Neural cell (in vitro differentiated cells): ENCODE measurements around the gene RAD9A. TPM values are rescaled to one million over a fixed set of nuclear protein-coding genes. Genes with fewer than 3 reads are reported as not detected.

ENCODE experiments used
- H2AFZ ChIP-seq: fragments of 200-600, 300-800 bp; sonication (generic), shearing (Covaris generic); 2 replicates; pipeline ENCODE4 v1.6.0; 2014; ENCODE audit warnings: low read depth, mild to moderate bottlenecking, antibody characterized with exemption, low read length, moderate library complexity
- H3F3A ChIP-seq: fragments of 200-600 bp; shearing (Covaris generic); 2 replicates; pipeline ENCODE4 v1.6.1; 2016; ENCODE audit warnings: mild to moderate bottlenecking, moderate library complexity, mixed read lengths, antibody characterized with exemption, low read length; ENCODE audit not compliant: insufficient read depth, poor library complexity, severe bottlenecking
- H3K27ac ChIP-seq: fragments of 200-600, 300-800 bp; sonication (generic), shearing (Covaris generic); 2 replicates; pipeline ENCODE4 v1.5.1; 2014; ENCODE audit warnings: mild to moderate bottlenecking, low read length, moderate library complexity
- H3K27me3 ChIP-seq: fragments of 300-800, 200-600 bp; sonication (generic), shearing (Covaris generic); 2 replicates; pipeline ENCODE4 v1.6.0; 2014; ENCODE audit warnings: mild to moderate bottlenecking, low read depth, low read length, moderate library complexity; ENCODE audit not compliant: insufficient read depth
- H3K36me3 ChIP-seq: fragments of 300-800, 200-600 bp; sonication (generic), shearing (Covaris generic); 2 replicates; pipeline ENCODE4 v1.5.1; 2014; ENCODE audit warnings: mild to moderate bottlenecking, antibody characterized with exemption, low read length, moderate library complexity; ENCODE audit not compliant: insufficient read depth
- H3K4me2 ChIP-seq: fragments of 300-800, 200-600 bp; sonication (generic), shearing (Covaris generic); 2 replicates; pipeline ENCODE4 v1.6.0; 2014; ENCODE audit warnings: mild to moderate bottlenecking, low read length
- H3K4me3 ChIP-seq: fragments of 300-800, 200-600 bp; sonication (generic), shearing (Covaris generic); 2 replicates; pipeline ENCODE4 v1.5.1; 2014; ENCODE audit warnings: mild to moderate bottlenecking, low read length, moderate library complexity
- H3K79me2 ChIP-seq: fragments of 200-600 bp; shearing (Covaris generic); replicated peaks from 2 replicates; pipeline ENCODE4 v1.6.0; 2014; ENCODE audit warnings: mild to moderate bottlenecking, low read length, moderate library complexity; ENCODE audit not compliant: insufficient read depth
- H3K9ac ChIP-seq: fragments of 300-800, 200-600 bp; sonication (generic), shearing (Covaris generic); 2 replicates; pipeline ENCODE4 v1.6.1; 2016; ENCODE audit warnings: mild to moderate bottlenecking, low read length, mixed read lengths
- H3K9me2 ChIP-seq: fragments of 200-600 bp; shearing (Covaris generic); 2 replicates; pipeline ENCODE4 v1.6.1; 2016; ENCODE audit warnings: mild to moderate bottlenecking, low read length, mixed read lengths; ENCODE audit not compliant: insufficient read depth
- H3K9me3 ChIP-seq: fragments of 200-600, 300-800 bp; sonication (generic), shearing (Covaris generic); 2 replicates; pipeline ENCODE4 v1.6.1; 2016; ENCODE audit warnings: mild to moderate bottlenecking, mixed run types, low read length, moderate library complexity, mixed read lengths
- H4K20me1 ChIP-seq: fragments of 200-600 bp; shearing (Covaris generic); 2 replicates; pipeline ENCODE4 v1.6.1; 2016; ENCODE audit warnings: mild to moderate bottlenecking, mixed run types; ENCODE audit not compliant: insufficient read depth
- CTCF ChIP-seq: fragments of 450-650 bp; IDR thresholded peaks from 2 replicates; pipeline ENCODE4 v1.5.1; 2014; ENCODE audit warnings: antibody characterized with exemption, mild to moderate bottlenecking, moderate library complexity; ENCODE audit not compliant: poor library complexity, severe bottlenecking
- EP300 ChIP-seq: fragments of 450-650 bp; conservative IDR thresholded peaks from 2 replicates; pipeline ENCODE4 v1.6.1; 2014; ENCODE audit warnings: antibody characterized with exemption, mild to moderate bottlenecking, moderate library complexity; ENCODE audit not compliant: poor library complexity, severe bottlenecking
- EZH2 ChIP-seq: fragments of 200-600, 300-800 bp; shearing (Covaris generic), sonication (generic); IDR thresholded peaks from 2 replicates; pipeline ENCODE4 v1.6.1; 2014; ENCODE audit warnings: antibody characterized with exemption, low read length, borderline replicate concordance, mild to moderate bottlenecking; ENCODE audit not compliant: insufficient read depth, poor library complexity, severe bottlenecking
- MXI1 ChIP-seq: fragments of 450-650 bp; conservative IDR thresholded peaks from 2 replicates; pipeline ENCODE4 v1.6.1; 2014; ENCODE audit warnings: antibody characterized with exemption, mild to moderate bottlenecking; ENCODE audit not compliant: poor library complexity, severe bottlenecking
- POLR2AphosphoS5 ChIP-seq: IDR thresholded peaks from 2 replicates; pipeline ENCODE4 v1.6.1; 2012
- RAD21 ChIP-seq: fragments of 450-650 bp; conservative IDR thresholded peaks from 2 replicates; pipeline ENCODE4 v1.6.1; 2014; ENCODE audit warnings: antibody characterized with exemption, mild to moderate bottlenecking, moderate library complexity
- SMC3 ChIP-seq: fragments of 450-650 bp; conservative IDR thresholded peaks from 2 replicates; pipeline ENCODE4 v1.6.1; 2014; ENCODE audit warnings: antibody characterized with exemption, mild to moderate bottlenecking, moderate library complexity; ENCODE audit not compliant: poor library complexity
- TAF1 ChIP-seq: IDR thresholded peaks from 2 replicates; pipeline ENCODE4 v1.6.1; 2012; ENCODE audit warnings: low read depth
- polyA plus RNA-seq: library from polyadenylated mRNA; depleted of rRNA; stranded (reverse); fragments of >200 nt; gene quantifications from 2 replicates; pipeline ENCODE4 v1.2.3, GENCODE V29; 2014
- TF ChIP-seq, protein P1 (sequence below): IDR thresholded peaks from 2 replicates; pipeline ENCODE4 v1.6.1; 2012; ENCODE audit warnings: borderline replicate concordance

RAD9A gene
- polyA plus RNA-seq, 1 donor from 2014 or later, result 59.6 TPM

DNA sequence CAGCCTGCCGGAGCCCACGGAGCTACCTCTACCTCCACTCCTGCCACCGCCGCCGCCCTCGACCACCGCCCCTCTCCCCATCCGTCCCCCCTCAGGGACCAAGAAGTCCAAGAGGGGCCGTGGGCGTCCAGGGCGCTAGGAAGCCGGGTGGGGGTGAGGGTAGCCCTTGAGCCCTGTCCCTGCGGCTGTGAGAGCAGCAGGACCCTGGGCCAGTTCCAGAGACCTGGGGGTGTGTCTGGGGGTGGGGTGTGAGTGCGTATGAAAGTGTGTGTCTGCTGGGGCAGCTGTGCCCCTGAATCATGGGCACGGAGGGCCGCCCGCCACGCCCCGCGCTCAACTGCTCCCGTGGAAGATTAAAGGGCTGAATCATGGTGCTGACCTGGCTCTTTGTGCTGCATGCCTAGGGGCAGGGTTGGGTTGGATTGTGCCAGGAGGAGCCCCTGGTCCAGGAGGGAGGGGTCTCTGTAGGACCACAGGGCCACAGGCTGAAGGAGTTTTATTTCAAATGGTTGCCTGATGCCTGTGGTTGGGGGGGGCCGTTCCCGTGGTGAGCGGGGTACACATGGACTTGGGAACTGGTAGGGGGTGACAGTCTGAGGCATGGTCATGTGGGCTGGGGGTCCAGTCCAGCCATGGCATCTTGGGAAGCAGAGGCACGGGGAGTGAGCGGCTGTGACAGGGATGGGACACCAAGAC is 43.4 kb downstream of the RAD9A start:
- TF ChIP-seq CTCF, result no peak
- no peak for TF ChIP-seq MXI1
- TF ChIP-seq TAF1, result no peak
- TF ChIP-seq, protein P1, sequence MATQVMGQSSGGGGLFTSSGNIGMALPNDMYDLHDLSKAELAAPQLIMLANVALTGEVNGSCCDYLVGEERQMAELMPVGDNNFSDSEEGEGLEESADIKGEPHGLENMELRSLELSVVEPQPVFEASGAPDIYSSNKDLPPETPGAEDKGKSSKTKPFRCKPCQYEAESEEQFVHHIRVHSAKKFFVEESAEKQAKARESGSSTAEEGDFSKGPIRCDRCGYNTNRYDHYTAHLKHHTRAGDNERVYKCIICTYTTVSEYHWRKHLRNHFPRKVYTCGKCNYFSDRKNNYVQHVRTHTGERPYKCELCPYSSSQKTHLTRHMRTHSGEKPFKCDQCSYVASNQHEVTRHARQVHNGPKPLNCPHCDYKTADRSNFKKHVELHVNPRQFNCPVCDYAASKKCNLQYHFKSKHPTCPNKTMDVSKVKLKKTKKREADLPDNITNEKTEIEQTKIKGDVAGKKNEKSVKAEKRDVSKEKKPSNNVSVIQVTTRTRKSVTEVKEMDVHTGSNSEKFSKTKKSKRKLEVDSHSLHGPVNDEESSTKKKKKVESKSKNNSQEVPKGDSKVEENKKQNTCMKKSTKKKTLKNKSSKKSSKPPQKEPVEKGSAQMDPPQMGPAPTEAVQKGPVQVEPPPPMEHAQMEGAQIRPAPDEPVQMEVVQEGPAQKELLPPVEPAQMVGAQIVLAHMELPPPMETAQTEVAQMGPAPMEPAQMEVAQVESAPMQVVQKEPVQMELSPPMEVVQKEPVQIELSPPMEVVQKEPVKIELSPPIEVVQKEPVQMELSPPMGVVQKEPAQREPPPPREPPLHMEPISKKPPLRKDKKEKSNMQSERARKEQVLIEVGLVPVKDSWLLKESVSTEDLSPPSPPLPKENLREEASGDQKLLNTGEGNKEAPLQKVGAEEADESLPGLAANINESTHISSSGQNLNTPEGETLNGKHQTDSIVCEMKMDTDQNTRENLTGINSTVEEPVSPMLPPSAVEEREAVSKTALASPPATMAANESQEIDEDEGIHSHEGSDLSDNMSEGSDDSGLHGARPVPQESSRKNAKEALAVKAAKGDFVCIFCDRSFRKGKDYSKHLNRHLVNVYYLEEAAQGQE, result no peak
- TF ChIP-seq POLR2AphosphoS5, result no peak
- TF ChIP-seq EZH2, result no peak
- no peak for TF ChIP-seq EP300
- no peak for TF ChIP-seq SMC3
- H3K36me3 ChIP-seq, result no peaks in the 10 kb centered on the region
- no peak overlapping the region for H3K4me3 ChIP-seq
- H2AFZ ChIP-seq, result no peak overlapping the region
- H3K27ac ChIP-seq, result no peak overlapping the region
- no peaks in the 10 kb centered on the region for H3F3A ChIP-seq
- H3K79me2 ChIP-seq, result no peaks in the 10 kb centered on the region
- no peak overlapping the region for H3K4me2 ChIP-seq
- H3K27me3 ChIP-seq, result no peaks in the 10 kb centered on the region
- H3K9me3 ChIP-seq, result no peaks in the 10 kb centered on the region
- no peaks in the 10 kb centered on the region for H3K9me2 ChIP-seq
- no peak overlapping the region for H3K9ac ChIP-seq
- no peaks in the 10 kb centered on the region for H4K20me1 ChIP-seq

DNA sequence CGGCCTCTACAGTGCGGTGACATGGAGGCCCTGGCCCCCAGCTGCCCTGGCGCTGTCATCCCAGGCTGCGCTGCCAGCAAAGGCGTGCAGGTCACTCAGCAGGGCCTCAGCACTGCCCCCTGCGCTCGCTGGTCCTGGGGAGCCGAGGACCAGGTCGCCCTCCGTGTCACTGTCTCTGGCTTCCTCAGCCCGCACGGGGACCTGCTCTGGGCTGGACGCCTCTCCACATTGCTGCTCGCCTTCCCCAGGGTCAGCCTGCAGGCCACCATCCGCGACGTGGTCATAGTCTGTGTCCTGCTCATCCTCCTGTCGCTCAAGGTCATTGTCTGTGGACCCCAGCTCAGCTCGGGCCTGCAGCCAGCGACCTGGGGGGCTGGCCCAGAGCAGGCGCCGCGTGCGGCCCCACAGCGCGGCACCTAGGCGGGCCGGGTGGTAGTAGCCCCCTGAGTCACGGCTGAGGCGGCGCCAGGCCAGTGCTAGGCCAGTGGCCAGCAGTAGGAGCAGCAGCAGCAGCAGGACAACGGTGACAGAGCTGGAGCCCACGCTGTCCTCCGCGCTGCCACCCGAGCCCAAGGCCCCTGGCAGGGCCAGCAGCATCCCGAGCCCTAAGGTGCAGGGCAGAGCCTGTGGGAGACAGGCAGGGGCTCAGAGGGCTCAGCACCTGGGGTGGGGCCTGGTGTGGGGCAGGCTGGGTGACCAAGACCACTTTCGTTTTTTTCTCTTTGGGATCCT is 44.1 kb downstream of the RAD9A start:
- TF ChIP-seq TAF1, result no peak
- TF ChIP-seq, protein P1, result no peak
- no peak for TF ChIP-seq RAD21
- no peak for TF ChIP-seq EZH2
- no peak for TF ChIP-seq SMC3
- TF ChIP-seq CTCF, result no peak
- no peak for TF ChIP-seq POLR2AphosphoS5
- no peak for TF ChIP-seq EP300
- TF ChIP-seq MXI1, result no peak
- H2AFZ ChIP-seq, result no peak overlapping the region
- H3K36me3 ChIP-seq, result no peaks in the 10 kb centered on the region
- no peaks in the 10 kb centered on the region for H4K20me1 ChIP-seq
- H3K4me2 ChIP-seq, result no peak overlapping the region
- H3K9ac ChIP-seq, result no peak overlapping the region
- H3K4me3 ChIP-seq, result no peak overlapping the region
- H3K9me3 ChIP-seq, result no peaks in the 10 kb centered on the region
- no peak overlapping the region for H3K27ac ChIP-seq
- no peaks in the 10 kb centered on the region for H3K9me2 ChIP-seq
- H3F3A ChIP-seq, result no peaks in the 10 kb centered on the region
- no peaks in the 10 kb centered on the region for H3K79me2 ChIP-seq
- no peaks in the 10 kb centered on the region for H3K27me3 ChIP-seq
